IPS-11a (cell line): ENCODE data around the gene ARHGAP35.
"Not testable (repeated sequence)": the region's sequence is repeated elsewhere in the genome, so short reads cannot be mapped to it uniquely, and the experiment has no call there.

Source experiments
- H3K4me3 ChIP-seq: one replicate; pipeline ENCODE4 v1.5.1; 2013; ENCODE audit warnings: low read depth, low read length, control low read depth

Gene ARHGAP35

DNA sequence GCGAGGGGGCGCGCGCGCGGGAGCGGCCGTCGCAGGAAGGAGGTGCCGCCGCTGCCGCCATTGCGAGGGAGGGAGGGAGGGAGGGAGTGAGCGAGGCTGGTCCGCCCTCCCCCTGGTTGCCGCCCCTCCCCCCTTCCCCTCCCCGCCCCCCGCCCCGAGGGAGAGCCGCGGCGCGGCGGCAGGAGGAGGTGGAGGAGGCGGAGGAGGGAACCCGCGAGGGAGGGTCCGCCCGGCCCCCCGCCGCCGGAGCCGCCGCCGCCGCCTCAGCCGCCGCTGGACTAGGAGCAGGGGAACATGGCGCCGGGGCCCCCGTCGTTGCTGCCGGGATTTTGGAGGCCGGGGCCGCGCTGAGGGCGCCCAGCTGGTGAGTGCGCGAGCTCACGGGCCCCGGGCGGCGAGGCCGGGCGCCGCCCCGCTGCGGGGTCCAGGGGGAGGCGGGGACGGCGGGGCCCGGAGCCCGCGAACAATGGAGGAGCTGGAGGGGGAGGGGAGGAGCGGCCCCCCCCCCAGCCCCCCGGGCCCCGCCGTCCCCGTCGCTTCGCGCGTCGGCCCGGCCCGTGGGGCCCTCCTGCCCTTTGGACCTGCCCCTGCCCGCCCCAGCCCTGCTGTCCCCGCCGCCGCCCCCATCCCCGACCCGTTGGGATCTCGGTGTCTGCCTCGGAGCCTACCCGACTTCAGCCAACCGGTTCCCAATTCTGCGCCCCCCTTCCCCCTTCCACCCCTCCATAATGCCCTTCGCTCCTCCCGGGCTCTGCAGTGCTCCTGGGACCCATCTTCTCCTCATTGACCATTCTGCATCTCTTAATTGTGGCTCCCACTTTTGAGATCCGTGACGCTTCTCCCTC lies at the start of gene ARHGAP35:
Gene ARHGAP35, plus strand, starts transcription at position 152 of the 845 bp plus-strand sequence. CDS start 57,679 bp downstream, outside the sequence.
- H3K4me3 ChIP-seq: peak within 1 kb of the TSS; percentile 91

DNA sequence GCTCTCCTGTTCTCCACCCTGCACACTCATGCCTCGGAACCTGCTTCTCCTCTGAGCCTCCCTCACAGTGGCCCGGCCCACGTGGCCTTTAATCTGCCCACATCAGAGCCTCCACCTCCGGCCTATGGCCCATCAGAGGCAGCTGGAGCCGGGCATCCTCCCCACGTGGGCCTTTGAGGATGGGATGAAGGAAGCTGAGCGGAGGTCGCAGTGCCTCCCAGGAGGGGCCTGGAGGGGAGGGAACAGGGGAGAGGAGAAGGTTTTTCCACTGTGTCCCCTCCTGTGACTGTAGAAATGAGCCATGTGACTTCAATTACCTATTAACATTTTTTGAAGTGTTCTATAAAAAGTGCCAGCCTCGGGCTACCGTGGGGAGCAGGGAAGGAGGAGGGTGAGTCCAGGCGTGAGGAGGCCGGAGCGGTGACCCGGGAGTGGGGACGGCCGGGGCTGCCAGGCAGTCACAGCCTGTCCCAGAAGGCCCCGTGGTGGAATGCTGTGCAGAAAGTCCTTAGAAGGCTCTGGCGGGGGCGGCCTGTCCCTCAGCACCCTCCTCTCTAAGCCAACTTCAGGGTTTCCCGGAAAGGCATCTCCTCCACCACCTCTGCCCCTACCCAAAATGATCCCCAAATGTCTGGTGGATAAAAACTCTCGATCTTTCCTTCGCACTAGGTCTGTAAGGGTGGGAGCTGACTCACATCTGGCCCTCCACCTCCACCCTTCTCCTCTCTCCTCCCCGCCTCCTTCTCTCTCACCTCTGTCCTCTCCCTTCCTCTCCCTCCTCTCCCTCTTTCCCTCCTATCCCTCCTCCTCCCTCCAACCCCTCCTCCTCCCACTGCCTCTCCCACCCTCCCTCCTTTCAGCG lies 47.6 kb upstream of the ARHGAP35 start:
- H3K4me3 ChIP-seq: no peak overlapping the region

DNA sequence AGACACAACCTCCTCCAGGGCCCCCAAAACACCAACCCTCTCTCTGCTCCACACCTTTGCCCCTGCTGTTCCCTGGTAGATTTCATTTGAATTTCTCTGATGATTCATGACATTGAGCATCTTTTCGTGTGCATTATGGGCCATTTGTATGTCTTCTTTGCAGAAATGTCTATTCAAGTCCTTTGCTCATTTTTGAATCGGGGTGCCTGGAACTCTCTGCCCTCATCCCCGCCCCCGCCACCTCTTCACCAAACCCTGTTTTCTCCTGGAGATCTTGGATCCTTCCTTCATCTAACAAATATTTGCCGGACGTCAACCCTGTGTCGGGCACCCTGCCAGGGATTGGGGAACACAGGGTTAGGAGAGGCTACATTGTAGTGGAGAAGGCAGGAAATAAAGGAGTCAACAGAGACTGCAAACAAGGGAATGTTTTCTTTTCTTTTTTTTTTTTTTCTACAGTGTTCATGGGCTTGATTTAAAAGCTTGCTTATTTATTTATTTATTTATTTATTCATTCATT lies 46.9 kb upstream of the ARHGAP35 start:
- H3K4me3 ChIP-seq: no peak overlapping the region

DNA sequence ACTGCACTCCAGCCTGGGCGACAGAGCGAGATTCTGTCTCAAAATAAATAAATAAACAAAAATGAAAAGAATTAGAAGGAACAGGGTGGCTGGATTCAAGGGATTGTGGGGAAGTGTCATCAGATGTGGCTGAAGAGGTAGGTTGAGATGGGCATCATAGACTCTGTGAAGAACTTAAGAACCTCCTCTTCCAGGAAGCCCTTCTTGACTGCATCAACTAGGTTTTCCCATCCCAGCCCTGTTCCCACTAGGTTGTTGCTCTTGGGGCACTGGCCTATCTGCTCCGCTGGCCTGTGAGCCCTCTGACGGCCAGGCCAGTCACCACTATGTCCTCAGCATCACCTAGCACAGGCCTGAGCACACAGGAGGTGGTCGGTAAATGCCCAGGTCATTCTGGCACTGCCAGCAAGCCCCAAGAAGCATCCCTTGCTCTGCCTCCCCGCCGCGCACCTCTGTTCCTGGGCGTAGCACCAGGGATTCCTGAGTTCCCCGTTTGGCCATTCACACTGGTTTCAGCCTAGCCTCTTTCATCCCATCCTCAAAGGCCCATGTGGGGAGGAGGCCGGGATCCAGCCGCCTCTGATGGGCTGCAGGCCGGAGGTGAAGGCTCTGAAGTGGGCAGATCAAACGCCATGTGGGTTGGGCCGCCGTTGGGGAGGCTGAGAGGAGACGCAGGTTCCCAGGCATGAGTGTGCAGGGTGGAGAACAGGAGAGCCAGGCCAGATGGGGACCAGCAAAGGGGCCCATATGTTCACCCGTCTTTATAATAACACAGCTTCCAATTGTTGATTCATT lies 44.8 kb upstream of the ARHGAP35 start:
- H3K4me3 ChIP-seq: no peak overlapping the region

DNA sequence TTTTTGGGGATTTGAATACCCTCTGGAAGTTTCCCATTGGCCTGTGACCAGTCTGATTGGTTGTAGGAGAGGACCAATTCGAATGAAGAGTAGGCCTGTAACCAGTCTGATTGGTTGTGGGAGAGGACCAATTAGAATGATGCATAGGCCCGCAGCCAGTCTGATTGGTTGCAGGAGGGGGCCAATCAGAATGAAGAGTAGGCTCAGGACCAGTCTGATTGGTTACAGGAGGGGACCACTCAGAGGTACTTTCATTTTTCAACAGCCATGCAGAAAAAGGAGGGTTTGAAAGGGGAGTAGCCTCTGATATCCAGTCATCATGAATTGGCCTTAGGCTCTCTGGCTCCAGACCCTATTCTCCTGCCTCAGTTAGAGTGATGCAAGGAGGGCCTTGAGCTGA lies 42.0 kb upstream of the ARHGAP35 start:
- no peak overlapping the region for H3K4me3 ChIP-seq

DNA sequence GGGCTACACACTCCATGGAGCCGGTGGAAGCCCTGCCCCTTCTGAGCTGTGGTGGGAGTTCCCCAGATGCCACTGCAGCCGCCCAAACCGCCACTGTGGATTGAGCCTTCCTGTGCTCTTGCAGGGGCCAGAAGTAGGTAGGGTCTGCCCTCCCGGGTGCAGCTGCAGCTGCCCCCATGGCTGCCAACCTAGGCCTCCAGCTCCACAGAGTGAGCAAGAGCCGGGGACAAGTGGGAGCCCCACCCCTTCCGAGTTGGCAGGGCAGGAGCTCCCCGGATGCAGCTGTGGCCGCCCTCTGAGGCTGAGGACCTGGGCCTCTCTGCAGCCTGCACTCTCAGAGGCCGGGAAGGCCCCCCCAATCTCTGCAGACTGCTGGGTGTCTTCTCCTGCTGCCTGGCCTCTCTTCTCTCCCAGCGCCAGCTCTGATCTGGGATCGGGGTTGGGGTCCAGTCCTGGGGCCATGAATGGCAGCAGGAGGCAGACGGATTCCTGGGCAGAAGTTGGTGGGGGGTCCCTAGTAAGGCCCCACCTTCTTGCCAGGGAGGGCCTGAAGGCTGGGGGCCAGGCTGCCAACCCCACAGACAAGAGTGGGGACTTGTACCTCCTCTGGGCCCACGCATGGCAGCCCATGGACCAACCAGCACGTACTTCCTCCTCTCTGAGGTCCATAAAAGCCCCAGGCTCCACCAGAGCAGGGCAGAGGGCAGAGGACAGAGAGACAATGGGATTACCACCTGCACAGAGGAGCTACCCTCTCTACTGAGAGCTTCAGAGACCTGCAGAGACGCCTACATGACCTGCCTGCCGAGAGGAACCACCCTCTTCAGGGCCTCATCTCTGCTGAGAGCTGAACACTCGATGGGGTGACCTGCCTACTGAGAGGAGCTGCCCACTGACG lies 39.0 kb upstream of the ARHGAP35 start:
- H3K4me3 ChIP-seq: no peak overlapping the region

DNA sequence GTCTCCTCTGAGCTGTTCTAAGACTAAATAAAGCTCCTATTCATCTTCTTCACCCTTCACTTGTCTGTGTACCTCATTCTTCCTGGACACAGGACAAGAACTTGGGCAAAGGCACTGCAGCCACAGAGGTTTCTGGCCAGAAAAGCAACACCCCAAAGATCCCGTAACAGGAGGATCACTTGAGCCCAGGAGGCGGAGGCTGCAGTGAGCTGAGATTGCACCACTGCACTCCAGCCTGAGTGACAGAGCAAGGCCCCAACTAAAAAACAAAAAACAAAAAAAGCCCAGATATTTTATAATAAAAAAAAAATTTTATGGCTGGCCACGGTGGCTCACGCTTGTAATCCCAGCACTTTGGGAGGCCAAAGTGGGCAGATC lies 38.4 kb upstream of the ARHGAP35 start:
- not testable (repeated sequence) for H3K4me3 ChIP-seq

DNA sequence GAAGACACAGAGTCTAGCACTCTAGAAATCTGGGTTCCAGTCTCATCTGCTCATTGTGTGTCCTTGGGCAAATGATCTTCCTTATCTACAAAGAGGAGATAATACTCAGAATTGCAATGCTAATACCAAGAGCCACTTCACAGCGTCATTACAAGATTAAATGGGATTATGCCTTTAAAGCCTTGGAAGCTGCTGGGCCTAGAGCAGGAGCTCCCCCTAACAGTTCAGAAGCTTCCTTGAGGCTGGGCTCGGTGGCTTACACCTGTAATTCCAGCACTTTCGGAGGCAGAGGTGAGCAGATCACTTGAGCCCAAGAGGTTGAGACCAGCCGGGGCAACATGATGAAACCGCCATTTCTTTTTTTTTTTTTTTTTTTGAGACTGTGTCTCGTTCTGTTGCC lies 37.7 kb upstream of the ARHGAP35 start:
- no peak overlapping the region for H3K4me3 ChIP-seq

DNA sequence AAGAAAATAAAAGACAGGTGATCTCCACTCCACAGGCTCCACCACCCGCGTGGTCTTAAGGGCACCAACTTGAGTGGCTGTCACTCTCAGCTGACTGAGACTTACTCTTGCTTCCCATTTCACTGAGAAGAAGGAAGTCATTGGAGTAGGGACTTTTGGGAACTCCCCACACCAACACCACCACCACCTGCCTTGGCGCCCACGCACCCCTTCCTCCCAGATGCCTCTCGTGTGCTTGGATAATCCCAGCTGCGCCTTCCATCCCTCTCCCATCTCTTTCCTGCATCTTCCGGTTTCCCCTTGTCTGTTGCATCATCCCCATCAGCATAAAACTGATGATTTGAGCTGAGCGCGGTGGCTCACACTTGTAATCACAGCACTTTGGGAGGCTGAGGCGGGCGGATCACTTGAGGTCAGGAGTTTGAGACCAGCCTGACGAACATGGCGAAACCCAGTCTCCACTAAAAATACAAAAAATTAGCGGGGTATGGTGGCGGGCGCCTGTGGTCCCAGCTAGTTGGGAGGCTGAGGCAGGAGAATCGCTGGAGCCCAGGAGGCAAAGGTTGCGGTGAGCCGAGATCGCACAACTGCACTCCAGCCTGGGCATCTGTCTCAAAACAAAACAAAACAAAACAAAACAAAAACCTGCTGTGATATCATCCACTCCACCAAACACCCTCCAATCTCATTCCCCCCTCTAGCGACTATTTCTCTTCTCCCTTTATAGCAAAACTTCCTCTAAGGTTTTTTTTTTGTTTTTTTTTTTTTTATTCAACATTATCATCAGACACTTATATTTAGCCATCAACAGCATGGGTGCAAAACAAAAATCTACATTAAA lies 35.7 kb upstream of the ARHGAP35 start:
- H3K4me3 ChIP-seq: no peak overlapping the region

DNA sequence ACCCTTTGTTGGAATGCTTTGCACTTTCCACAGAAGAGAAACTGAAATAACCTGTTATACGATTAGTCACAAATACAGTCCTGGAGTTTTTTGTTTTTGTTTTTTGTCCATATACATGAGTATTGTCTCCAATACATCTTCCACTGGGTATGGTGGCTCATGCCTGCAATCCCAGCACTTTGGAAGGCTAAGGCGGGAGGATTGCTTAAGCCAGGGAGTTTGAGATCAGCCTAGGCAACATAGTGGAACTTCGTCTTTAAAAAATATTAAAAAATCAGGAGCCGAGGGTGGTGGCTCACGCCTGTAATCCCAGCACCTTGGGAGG lies 35.1 kb upstream of the ARHGAP35 start:
- H3K4me3 ChIP-seq: no peak overlapping the region

DNA sequence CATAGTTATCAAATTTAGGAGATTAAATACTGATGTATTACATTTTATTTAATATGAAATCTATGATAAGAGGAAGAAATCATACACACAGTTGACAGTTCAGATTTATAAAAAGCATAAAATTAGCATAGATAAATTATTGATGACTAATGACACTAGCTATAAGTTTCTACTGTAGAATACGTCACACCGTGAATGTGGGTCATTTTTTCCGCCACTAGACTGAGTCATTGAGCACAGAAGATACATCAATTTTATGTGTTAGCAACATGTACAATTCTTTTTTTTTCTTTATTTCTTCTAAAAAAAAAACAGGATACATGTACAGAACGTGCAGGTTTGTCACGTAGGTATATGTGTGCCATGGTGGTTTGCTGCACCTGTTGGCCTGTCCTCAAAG lies 32.3 kb upstream of the ARHGAP35 start:
- H3K4me3 ChIP-seq: no peak overlapping the region

DNA sequence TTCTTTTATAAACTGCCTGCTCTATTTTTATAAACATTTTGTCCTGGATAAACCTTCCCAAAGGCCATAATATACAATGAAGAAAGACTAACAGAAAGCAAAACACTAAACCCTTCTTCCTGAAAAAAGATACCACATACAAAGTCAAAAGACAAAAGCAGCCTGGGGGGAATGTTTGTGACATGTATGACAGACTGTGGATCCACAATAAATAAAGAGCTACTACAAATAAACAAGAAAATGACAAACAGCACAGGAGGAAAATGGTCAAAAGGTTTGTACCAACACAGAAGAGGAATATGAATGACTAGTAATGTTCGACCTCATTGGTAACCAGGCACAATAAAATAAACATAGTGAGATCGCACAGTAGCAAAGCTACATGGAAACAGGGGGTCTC lies 29.9 kb upstream of the ARHGAP35 start:
- no peak overlapping the region for H3K4me3 ChIP-seq

DNA sequence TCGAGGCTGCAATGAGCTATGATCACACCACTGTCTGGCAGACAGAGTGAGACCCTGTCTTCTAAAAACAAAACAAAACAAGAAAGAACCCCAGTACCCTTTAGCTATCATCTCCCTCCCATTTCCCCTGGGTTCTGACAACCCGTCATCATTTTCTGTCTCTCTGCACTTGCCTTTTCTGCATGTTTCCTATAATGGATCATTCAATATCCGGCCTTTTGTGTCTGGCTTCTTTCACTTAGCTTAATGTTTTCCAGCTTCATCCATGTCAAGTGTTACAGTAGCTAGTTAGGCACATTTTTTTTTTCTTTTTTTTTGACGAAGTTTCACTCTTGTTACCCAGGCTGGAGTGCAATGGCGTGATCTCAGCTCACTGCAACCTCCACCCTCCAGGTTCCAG lies 26.7 kb upstream of the ARHGAP35 start:
- no peak overlapping the region for H3K4me3 ChIP-seq

DNA sequence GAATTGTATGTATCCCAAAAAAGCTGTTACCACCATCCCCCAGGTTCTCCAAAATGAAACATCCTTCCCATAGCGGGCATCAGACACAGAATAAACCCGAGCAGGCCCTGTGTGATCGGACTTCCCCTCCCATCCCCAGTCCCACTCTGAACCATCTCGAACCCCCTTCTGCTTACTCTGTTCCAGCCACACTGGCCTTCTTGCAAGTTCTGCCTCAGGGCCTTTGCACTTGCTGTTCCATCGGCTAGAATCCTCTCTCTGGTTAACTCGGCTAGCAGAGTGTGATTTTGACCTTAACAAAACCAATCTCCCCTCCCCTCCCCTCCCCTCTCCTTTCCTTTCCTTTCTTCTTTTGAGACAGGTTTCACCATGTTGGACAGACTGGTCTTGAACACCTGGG lies 25.8 kb upstream of the ARHGAP35 start:
- H3K4me3 ChIP-seq: no peak overlapping the region

DNA sequence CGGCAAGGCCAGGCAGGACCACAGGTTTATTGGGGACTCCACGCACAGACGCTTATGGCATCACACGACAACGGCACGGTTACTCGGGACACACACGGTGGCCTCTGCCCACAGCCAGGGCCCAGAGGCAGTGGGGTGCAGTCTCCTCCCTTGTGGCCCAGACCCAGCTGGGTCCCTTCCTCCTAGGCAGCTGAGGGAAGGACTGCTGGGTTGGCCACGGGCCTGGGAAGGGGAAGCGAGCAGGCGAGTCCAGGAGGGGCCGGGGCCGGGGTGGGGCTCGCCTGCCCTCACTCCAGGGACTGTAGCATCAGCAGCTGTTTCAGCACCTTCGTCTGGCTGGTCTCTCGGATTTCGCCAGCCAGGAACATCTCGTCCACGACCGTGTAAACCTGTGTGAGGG lies 22.6 kb upstream of the ARHGAP35 start:
- H3K4me3 ChIP-seq: no peak overlapping the region

DNA sequence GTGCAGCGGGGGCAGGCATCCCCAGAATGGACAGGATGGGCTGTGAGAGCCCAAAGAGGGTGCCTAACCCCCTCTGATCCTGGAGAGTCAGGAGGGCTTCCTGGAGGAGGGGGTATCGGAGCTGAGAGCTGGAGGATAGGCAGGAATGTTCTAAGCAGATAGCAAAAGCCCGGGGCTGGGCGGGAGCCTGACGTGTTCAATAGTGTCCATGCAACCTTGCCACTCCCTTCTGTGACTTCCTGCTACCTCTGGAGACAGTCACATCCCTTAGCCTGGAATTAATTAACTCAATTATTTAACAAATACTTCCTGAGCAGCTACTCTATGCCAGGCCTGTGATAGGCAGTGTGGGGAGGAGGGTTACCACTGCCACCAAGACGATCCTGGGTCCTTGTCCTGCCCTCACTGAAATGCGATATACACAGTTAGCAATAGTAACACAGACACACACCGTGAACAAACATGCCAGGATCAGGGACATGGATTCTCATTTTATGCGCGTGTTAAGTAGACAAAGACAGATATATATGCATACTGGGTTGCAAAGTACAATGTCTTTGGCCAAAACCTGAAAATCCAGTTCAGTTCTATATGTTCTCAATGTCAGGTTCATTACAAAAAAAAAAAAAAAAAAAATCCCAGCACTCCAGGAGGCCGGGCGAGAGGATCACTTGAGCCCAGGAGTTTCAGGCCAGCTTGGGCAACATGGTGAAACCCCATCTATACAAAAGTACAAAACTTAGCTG lies 20.9 kb upstream of the ARHGAP35 start:
- no peak overlapping the region for H3K4me3 ChIP-seq

DNA sequence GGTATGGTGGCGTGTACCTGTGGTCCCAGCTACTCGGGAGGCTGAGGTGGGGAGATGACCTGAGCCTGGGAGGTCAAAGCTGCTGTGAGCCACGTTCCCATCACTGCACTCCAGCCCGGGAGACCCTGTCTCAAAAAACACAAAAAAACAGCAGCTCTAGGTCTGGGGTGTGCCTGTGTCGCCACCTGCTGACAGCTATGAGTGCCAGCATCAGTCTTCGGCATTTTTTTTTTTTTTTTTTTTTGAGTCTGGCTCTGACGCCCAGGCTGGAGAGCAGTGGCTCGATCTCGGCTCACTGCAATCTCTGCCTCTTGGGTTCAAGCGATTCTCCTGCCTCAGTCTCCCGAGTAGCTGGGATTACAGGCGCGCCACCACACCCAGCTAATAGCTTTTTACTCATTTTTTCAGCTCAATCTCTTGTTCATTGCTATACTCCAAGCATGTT lies 20.3 kb upstream of the ARHGAP35 start:
- no peak overlapping the region for H3K4me3 ChIP-seq

DNA sequence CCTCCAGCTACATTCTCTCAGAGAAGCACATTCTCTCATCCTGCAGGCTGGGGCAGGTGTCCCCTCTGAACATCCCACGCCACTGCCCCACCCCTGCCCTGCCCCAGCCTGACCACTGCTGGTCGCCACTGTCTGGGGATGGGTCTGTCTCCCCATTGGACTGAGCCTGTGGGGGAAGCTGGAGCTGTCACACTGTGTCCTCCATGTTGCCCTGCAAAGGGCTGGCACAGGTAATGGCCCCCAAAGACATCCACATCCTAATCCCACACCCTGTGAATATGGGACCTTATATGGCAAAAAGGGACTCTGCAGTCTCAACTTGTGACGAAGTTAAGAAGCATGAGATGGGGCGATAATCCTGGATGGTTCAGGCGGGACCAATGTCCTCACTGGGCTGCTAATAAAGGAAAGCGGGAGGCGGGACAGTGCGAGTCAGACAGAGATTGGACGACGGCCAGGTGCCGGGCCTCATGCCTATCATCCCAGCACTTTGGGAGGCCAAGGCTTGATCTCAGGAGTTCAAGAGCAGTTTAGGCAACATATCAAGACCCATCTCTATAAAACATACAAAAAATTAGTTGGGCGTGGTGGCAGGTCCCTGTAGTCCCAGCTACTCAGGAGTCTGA lies 19.2 kb upstream of the ARHGAP35 start:
- H3K4me3 ChIP-seq: no peak overlapping the region
